Astrocyte (in vitro differentiated cells and primary cell): ENCODE measurements around the gene NFKB1. TPM values are rescaled to one million over a fixed set of nuclear protein-coding genes. Genes with fewer than 3 reads are reported as not detected.
A peak's percentile ranks its signal among the peaks of the same experiment; 100 is the strongest.

Experiments
- DNase-seq: peaks from one replicate; pipeline ENCODE4 v3.0.0-alpha.2; 2010; ENCODE audit warnings: low read depth
- FAIRE-seq: peaks from 2 replicates; lab custom pipeline; 2011; peaks lifted over from hg19 to GRCh38; lab: Jason Lieb, UNC
- H2AFZ ChIP-seq: 2 replicates; pipeline ENCODE4 v1.6.0; 2012; ENCODE audit warnings: low read depth, low read length, inconsistent platforms
- H3K27ac ChIP-seq: 2 replicates; pipeline ENCODE4 v1.5.1; 2011; ENCODE audit warnings: low read depth, low read length, inconsistent platforms
- H3K27me3 ChIP-seq: 2 replicates; pipeline ENCODE4 v1.6.0; 2011; ENCODE audit warnings: low read length, inconsistent platforms; ENCODE audit not compliant: insufficient read depth
- H3K36me3 ChIP-seq: 2 replicates; pipeline ENCODE4 v1.5.1; 2011; ENCODE audit warnings: low read length, inconsistent platforms; ENCODE audit not compliant: insufficient read depth
- H3K4me1 ChIP-seq: 2 replicates; pipeline ENCODE4 v1.5.1; 2011; ENCODE audit warnings: low read length, inconsistent platforms; ENCODE audit not compliant: insufficient read depth
- H3K4me2 ChIP-seq: 2 replicates; pipeline ENCODE4 v1.6.0; 2012; ENCODE audit warnings: low read length, inconsistent platforms
- H3K4me3 ChIP-seq: 2 replicates; pipeline ENCODE4 v1.5.1; 2011; ENCODE audit warnings: low read depth, mild to moderate bottlenecking, low read length, inconsistent platforms; ENCODE audit not compliant: insufficient read depth
- H3K79me2 ChIP-seq: 2 replicates; pipeline ENCODE4 v1.6.0; 2012; ENCODE audit warnings: mild to moderate bottlenecking, low read length, inconsistent platforms; ENCODE audit not compliant: insufficient read depth
- H3K9ac ChIP-seq: 2 replicates; pipeline ENCODE4 v1.6.0; 2012; ENCODE audit warnings: mild to moderate bottlenecking, low read length, inconsistent platforms
- H3K9me3 ChIP-seq: 2 replicates; pipeline ENCODE4 v1.5.1; 2012; ENCODE audit warnings: low read depth, mild to moderate bottlenecking, low read length, inconsistent platforms; ENCODE audit not compliant: insufficient read depth
- H4K20me1 ChIP-seq: 2 replicates; pipeline ENCODE4 v1.6.0; 2012; ENCODE audit warnings: low read length, inconsistent platforms; ENCODE audit not compliant: insufficient read depth
- H3K27ac Mint-ChIP-seq: one replicate; pipeline ENCODE4 v1.8.0; 2021; ENCODE audit warnings: mild to moderate bottlenecking, mixed read lengths; ENCODE audit not compliant: unreplicated experiment
- H3K27me3 Mint-ChIP-seq: one replicate; pipeline ENCODE4 v1.8.0; 2021; ENCODE audit warnings: low read depth, mixed read lengths; ENCODE audit not compliant: unreplicated experiment
- H3K36me3 Mint-ChIP-seq: one replicate; pipeline ENCODE4 v1.8.0; 2021; ENCODE audit warnings: low read depth, mixed read lengths; ENCODE audit not compliant: unreplicated experiment
- H3K4me1 Mint-ChIP-seq: one replicate; pipeline ENCODE4 v1.8.0; 2021; ENCODE audit warnings: low read depth, mixed read lengths; ENCODE audit not compliant: unreplicated experiment
- H3K4me3 Mint-ChIP-seq: one replicate; pipeline ENCODE4 v1.8.0; 2021; ENCODE audit warnings: mild to moderate bottlenecking, moderate library complexity, mixed read lengths; ENCODE audit not compliant: unreplicated experiment
- H3K9me3 Mint-ChIP-seq: one replicate; pipeline ENCODE4 v1.8.0; 2021; ENCODE audit warnings: mild to moderate bottlenecking, mixed read lengths; ENCODE audit not compliant: unreplicated experiment
- CTCF ChIP-seq: IDR thresholded peaks from 2 replicates; pipeline ENCODE4 v1.5.1; 2011; ENCODE audit warnings: low read depth, mild to moderate bottlenecking, inconsistent platforms, low read length, moderate library complexity; ENCODE audit not compliant: insufficient read depth
- EZH2 ChIP-seq: IDR thresholded peaks from 2 replicates; pipeline ENCODE4 v1.6.1; 2012; ENCODE audit warnings: mild to moderate bottlenecking, low read length, inconsistent platforms; ENCODE audit not compliant: insufficient read depth
- total RNA-seq: library from RNA; stranded (reverse); gene quantifications from 2 replicates; pipeline ENCODE4 v1.2.1, GENCODE V29; 2021

The NFKB1 gene
- total RNA-seq, 1 donor from 2014 or later = 19.9 TPM

GRCh38 chr4:102610476-102610875, 109.3 kb downstream of the NFKB1 start:
- DNase-seq = no peak
- peaks cover 38% of the 10 kb centered on the region for H3K36me3 Mint-ChIP-seq

GRCh38 chr4:102612210-102612609, 111.1 kb downstream of the NFKB1 start:
- no peak overlapping the region for H3K27ac ChIP-seq
- no peaks in the 10 kb centered on the region for H3K27me3 ChIP-seq
- H3K79me2 ChIP-seq = no peaks in the 10 kb centered on the region
- Mint-ChIP-seq H3K4me1 (peaks cover 9% of the 10 kb centered on the region), H3K4me3 (no peak overlapping the region), H3K9me3 (no peaks in the 10 kb centered on the region), H3K27me3 (no peaks in the 10 kb centered on the region), H3K36me3 (peaks cover 43% of the 10 kb centered on the region), H3K27ac (no peak overlapping the region)
- peaks cover 47% of the 10 kb centered on the region for H3K36me3 ChIP-seq
- no peak for TF ChIP-seq CTCF
- no peak for TF ChIP-seq EZH2
- no peak overlapping the region for H3K9ac ChIP-seq
- no peak for FAIRE-seq
- H3K9me3 ChIP-seq = no peaks in the 10 kb centered on the region
- no peak overlapping the region for H2AFZ ChIP-seq
- H3K4me3 ChIP-seq = no peak overlapping the region
- no peaks in the 10 kb centered on the region for H4K20me1 ChIP-seq
- no peak for DNase-seq
- no peak overlapping the region for H3K4me2 ChIP-seq
- no peaks in the 10 kb centered on the region for H3K4me1 ChIP-seq

More at GRCh38 chr4:102610476-102610875, 109.3 kb downstream of the NFKB1 start:
- Mint-ChIP-seq H3K4me3 (no peak overlapping the region), H3K27me3 (no peaks in the 10 kb centered on the region), H3K9me3 (no peaks in the 10 kb centered on the region), H3K4me1 (peaks cover 12% of the 10 kb centered on the region), H3K27ac (no peak overlapping the region)
- Histone ChIP-seq H2AFZ (no peak overlapping the region), H3K4me1 (no peaks in the 10 kb centered on the region), H3K36me3 (peaks cover 47% of the 10 kb centered on the region), H4K20me1 (no peaks in the 10 kb centered on the region), H3K9ac (no peak overlapping the region), H3K9me3 (no peaks in the 10 kb centered on the region), H3K27ac (no peak overlapping the region), H3K79me2 (no peaks in the 10 kb centered on the region), H3K27me3 (no peaks in the 10 kb centered on the region), H3K4me3 (no peak overlapping the region), H3K4me2 (no peak overlapping the region)
- no peak for TF ChIP-seq EZH2
- no peak for TF ChIP-seq CTCF
- FAIRE-seq = no peak

- H3K36me3 ChIP-seq = peaks cover 47% of the 10 kb centered on the region
- Mint-ChIP-seq H3K4me3 (no peak overlapping the region), H3K9me3 (no peaks in the 10 kb centered on the region), H3K4me1 (peaks cover 8% of the 10 kb centered on the region), H3K27me3 (no peaks in the 10 kb centered on the region), H3K27ac (peak overlapping the region; percentile 55), H3K36me3 (peaks cover 40% of the 10 kb centered on the region)
- H3K9me3 ChIP-seq = no peaks in the 10 kb centered on the region
- H3K4me2 ChIP-seq = no peak overlapping the region
- no peak overlapping the region for H3K27ac ChIP-seq
- H3K4me1 ChIP-seq = no peaks in the 10 kb centered on the region
- no peak overlapping the region for H2AFZ ChIP-seq
- no peak for TF ChIP-seq CTCF
- no peak for TF ChIP-seq EZH2
- DNase-seq (no peak), FAIRE-seq (no peak)
- H3K79me2 ChIP-seq = no peaks in the 10 kb centered on the region
- H3K9ac ChIP-seq = no peak overlapping the region
- no peaks in the 10 kb centered on the region for H4K20me1 ChIP-seq
- H3K27me3 ChIP-seq = no peaks in the 10 kb centered on the region
- H3K4me3 ChIP-seq = no peak overlapping the region
These were observed 111.7 kb downstream of the NFKB1 start for GRCh38 chr4:102612824-102613366.
